ENCODE data around the gene CFAP61.
"Not testable (repeated sequence)": the region's sequence is repeated elsewhere in the genome, so short reads cannot be mapped to it uniquely, and the experiment has no call there.

The CFAP61 gene

GRCh38 chr20:20052074-20052970, at the start of gene CFAP61, which contains the start of gene CRNKL1:
Gene CFAP61, plus strand, starts transcription at chr20:20052532. Its CDS starts 4,122 bp downstream, at chr20:20056654.
Gene CRNKL1, minus strand, starts transcription at chr20:20052466. Its CDS starts 124 bp downstream, at chr20:20052342.
- peak; percentile 90 for DNase-seq

GRCh38 chr20:20003031-20003954, 49.0 kb upstream of the CFAP61 start:
- no peak for DNase-seq

- DNase-seq = not testable (repeated sequence)
These were observed 48.4 kb upstream of the CFAP61 start for GRCh38 chr20:20003955-20004322.

- DNase-seq = no peak
These were observed 47.0 kb upstream of the CFAP61 start for GRCh38 chr20:20005342-20005741.

GRCh38 chr20:20009784-20010253, 42.5 kb upstream of the CFAP61 start:
- DNase-seq = no peak

GRCh38 chr20:20010639-20011500, 41.5 kb upstream of the CFAP61 start:
- no peak for DNase-seq

GRCh38 chr20:20012541-20012940, 39.8 kb upstream of the CFAP61 start:
- no peak for DNase-seq

GRCh38 chr20:20014659-20015058, 37.7 kb upstream of the CFAP61 start:
- no peak for DNase-seq

GRCh38 chr20:20017001-20017843, 35.1 kb upstream of the CFAP61 start, which contains the start of gene NAA20:
Gene NAA20, plus strand, starts transcription at chr20:20017362. Its CDS starts 35 bp downstream, at chr20:20017397.
- peak; percentile 85 for DNase-seq

GRCh38 chr20:20017844-20018185, 34.5 kb upstream of the CFAP61 start:
- no peak for DNase-seq

GRCh38 chr20:20018366-20018765, 34.0 kb upstream of the CFAP61 start:
- DNase-seq = no peak

GRCh38 chr20:20019123-20019522, 33.2 kb upstream of the CFAP61 start:
- DNase-seq = no peak

- DNase-seq = no peak
These were observed 31.4 kb upstream of the CFAP61 start for GRCh38 chr20:20020908-20021307.

GRCh38 chr20:20021835-20022234, 30.5 kb upstream of the CFAP61 start:
- no peak for DNase-seq

GRCh38 chr20:20022498-20022897, 29.8 kb upstream of the CFAP61 start:
- no peak for DNase-seq

GRCh38 chr20:20023395-20023794, 28.9 kb upstream of the CFAP61 start:
- DNase-seq = no peak

- no peak for DNase-seq
These were observed 27.4 kb upstream of the CFAP61 start for GRCh38 chr20:20024942-20025341.

GRCh38 chr20:20027284-20027683, 25.0 kb upstream of the CFAP61 start:
- DNase-seq = no peak

- no peak for DNase-seq
These were observed 20.5 kb upstream of the CFAP61 start for GRCh38 chr20:20031790-20032189.

- no peak for DNase-seq
These were observed 17.8 kb upstream of the CFAP61 start for GRCh38 chr20:20034486-20034885.

GRCh38 chr20:20036756-20037155, 15.6 kb upstream of the CFAP61 start:
- peak; percentile 72 for DNase-seq

All from DMS 273 treated with DMSO at 0.1 percent for 48 hours (cell line).